Sigmoid colon (tissue), 7 donors: ENCODE results near the gene WIPF3. TPM values are rescaled to one million over a fixed set of nuclear protein-coding genes. Genes with fewer than 3 reads are reported as not detected.

Source experiments
- DNase-seq: peaks from one replicate; pipeline ENCODE4 v3.0.0-alpha.2; 2019
- H3K27ac ChIP-seq, 4 donors: fragments of 200-600 bp; sonication (generic); one replicate each; pipeline ENCODE4 v1.5.1; 2016 to 2019; ENCODE audit warnings: mild to moderate bottlenecking in 1 of 4
- H3K27me3 ChIP-seq, 3 donors: fragments of 200-600 bp; sonication (generic); one replicate each; pipeline ENCODE4 v1.5.1; 2019; ENCODE audit warnings: mild to moderate bottlenecking in 1 of 3
- H3K36me3 ChIP-seq, 4 donors: fragments of 200-600 bp; sonication (generic); one replicate each; pipeline ENCODE4 v1.5.1; 2016 to 2019
- H3K4me1 ChIP-seq, 4 donors: fragments of 200-600 bp; sonication (generic); one replicate each; pipeline ENCODE4 v1.5.1; 2017 to 2019
- H3K4me3 ChIP-seq, 4 donors: fragments of 200-600 bp; sonication (generic); one replicate each; pipeline ENCODE4 v1.5.1; 2017 to 2019; ENCODE audit warnings: mild to moderate bottlenecking in 2 of 4, moderate library complexity in 1 of 4
- H3K9me3 ChIP-seq, 4 donors: fragments of 200-600 bp in 3 of 4; sonication (generic) in 3 of 4; one replicate each; pipeline versions ENCODE4 v1.5.1 to v1.6.1; 2013 to 2019
- EP300 ChIP-seq, 4 donors: sonication (generic); formaldehyde crosslinking; IDR thresholded peaks; one replicate each; pipeline ENCODE4 v1.6.1; 2017; ENCODE audit warnings: antibody characterized with exemption in 4 of 4
- POLR2A ChIP-seq, 2 donors: fragments of 450-650 bp; IDR thresholded peaks; one replicate each; pipeline ENCODE4 v1.6.1; 2016; ENCODE audit warnings: antibody characterized with exemption in 2 of 2, mild to moderate bottlenecking in 2 of 2, moderate library complexity in 2 of 2
- POLR2AphosphoS5 ChIP-seq, 4 donors: sonication (generic); formaldehyde crosslinking; IDR thresholded peaks; one replicate each; pipeline ENCODE4 v1.6.1; 2017; ENCODE audit warnings: antibody characterized with exemption in 4 of 4
- WGBS, 2 donors: extraction: QIAGEN DNeasy Blood & Tissue Kit; methylation state at CpG; one replicate each; pipeline ENCODE4 v1.1.7; 2013; 5-methylcytosine and 5-hydroxymethylcytosine counted together
- intact Hi-C: fragments of 100-400 bp; cut with DNase I; formaldehyde crosslinking; loops from one replicate; pipeline ENCODE4 v1.15.1; 2023
- polyA plus RNA-seq, 3 donors: library from polyadenylated mRNA; stranded (reverse); fragments of 200-250 nt; gene quantifications; one replicate each; pipeline ENCODE4 v1.2.3, GENCODE V29; 2013
- total RNA-seq, 4 donors: library from RNA; depleted of rRNA; stranded (reverse); fragments of >200 nt; gene quantifications; one replicate each; pipeline ENCODE4 v1.1.0, GENCODE V29; 2016
- TF ChIP-seq, protein P1 (sequence below), 4 experiments: fragments of 450-650 bp in 3 of 4; fragments of 200-600 bp in 1 of 4; IDR thresholded peaks; one replicate each; pipeline ENCODE4 v1.5.1; 2016 to 2019; ENCODE audit warnings: antibody characterized with exemption in 4 of 4, mild to moderate bottlenecking in 3 of 4, moderate library complexity in 2 of 4
- donor health status: healthy with polysubstance abuse.
- donor health status: Bipolar disorder and iron deficiency.
- donor health status: healthy.

Gene WIPF3
- total and polyA plus RNA-seq, 7 donors: 0.46 to 4.7 (median 0.71) TPM

DNA sequence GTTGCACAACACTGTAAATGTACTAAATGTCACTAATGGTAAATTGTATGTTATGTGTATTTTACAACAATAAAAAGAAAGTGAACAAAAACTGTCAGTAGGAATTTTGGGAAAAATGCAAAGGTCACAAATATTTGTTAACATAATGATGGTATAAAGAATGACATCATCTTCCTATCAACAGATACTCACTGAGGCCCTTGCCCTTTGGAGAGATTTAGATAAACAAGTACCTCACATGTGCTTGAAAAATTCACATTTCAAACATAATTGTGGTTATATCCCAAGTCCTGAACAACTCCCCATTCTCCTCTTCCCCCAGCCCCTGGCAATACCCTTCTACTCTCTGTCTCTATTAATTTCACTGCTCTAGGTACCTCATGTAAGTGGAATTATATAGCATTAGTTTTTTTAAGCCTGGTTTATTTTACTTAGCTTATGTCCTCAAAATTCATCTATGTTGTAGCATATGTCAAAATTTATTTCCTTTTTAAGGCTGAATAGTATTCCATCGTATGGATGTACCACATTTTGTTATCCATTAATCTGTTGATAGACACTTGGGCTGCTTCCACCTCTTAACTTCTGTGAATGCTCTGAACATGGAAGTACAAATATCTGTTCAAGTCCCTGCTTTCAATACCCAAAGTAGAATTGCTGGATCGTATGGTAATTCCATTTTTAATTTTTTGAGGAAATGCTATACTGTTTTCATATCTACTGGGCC is 90.5 kb downstream of the WIPF3 start:
- WGBS, 2 donors: 96 to 98% methylated on average over 2 of the region's 2 CpGs

DNA sequence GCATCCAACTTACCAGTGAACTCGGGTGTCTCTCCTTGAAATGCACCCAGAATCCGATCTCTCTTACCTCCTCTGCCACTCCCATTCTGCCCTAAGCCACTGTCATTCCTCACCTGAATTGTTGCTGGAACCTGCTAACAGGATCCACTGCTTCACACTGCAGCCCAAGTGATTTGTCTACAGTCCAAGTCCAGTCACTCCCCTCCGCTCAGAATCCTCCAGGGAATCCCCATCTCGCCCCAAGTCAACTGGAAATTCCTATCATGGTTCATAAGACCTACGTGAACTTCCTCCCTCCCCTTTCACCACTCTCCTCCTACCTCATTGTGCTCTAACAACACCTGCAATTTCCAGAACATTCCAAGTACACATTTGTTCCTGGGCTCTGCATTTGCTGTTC is 92.0 kb downstream of the WIPF3 start:
- Histone ChIP-seq H3K4me1 (peaks cover 0 to 18% (median 11%) of the 10 kb centered on the region in 4 donors), H3K27me3 (no peaks in the 10 kb centered on the region), H3K27ac (no peak overlapping the region), H3K36me3 (no peaks in the 10 kb centered on the region), H3K9me3 (peaks cover 0 to 2% (median 0%) of the 10 kb centered on the region in 4 donors), H3K4me3 (no peak overlapping the region)
- WGBS, 2 donors: 72 to 73% methylated on average over 5 of the region's 5 CpGs
- intact Hi-C loops: no loop called here
- TF ChIP-seq POLR2A (IDR thresholded peaks at IDR 0.05) (no peak), POLR2AphosphoS5 (IDR thresholded peaks at IDR 0.05) (no peak), EP300 (IDR thresholded peaks at IDR 0.05) (no peak)
- TF ChIP-seq, protein P1, sequence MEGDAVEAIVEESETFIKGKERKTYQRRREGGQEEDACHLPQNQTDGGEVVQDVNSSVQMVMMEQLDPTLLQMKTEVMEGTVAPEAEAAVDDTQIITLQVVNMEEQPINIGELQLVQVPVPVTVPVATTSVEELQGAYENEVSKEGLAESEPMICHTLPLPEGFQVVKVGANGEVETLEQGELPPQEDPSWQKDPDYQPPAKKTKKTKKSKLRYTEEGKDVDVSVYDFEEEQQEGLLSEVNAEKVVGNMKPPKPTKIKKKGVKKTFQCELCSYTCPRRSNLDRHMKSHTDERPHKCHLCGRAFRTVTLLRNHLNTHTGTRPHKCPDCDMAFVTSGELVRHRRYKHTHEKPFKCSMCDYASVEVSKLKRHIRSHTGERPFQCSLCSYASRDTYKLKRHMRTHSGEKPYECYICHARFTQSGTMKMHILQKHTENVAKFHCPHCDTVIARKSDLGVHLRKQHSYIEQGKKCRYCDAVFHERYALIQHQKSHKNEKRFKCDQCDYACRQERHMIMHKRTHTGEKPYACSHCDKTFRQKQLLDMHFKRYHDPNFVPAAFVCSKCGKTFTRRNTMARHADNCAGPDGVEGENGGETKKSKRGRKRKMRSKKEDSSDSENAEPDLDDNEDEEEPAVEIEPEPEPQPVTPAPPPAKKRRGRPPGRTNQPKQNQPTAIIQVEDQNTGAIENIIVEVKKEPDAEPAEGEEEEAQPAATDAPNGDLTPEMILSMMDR (IDR thresholded peaks at IDR 0.05): no peak
- no peak for DNase-seq

More for the DNA sequence above, 90.5 kb downstream of the WIPF3 start:
- Histone ChIP-seq H3K27me3 (no peaks in the 10 kb centered on the region), H3K27ac (no peak overlapping the region), H3K4me3 (no peak overlapping the region), H3K9me3 (peaks cover 0 to 2% (median 0%) of the 10 kb centered on the region in 4 donors), H3K36me3 (no peaks in the 10 kb centered on the region), H3K4me1 (peaks cover 0 to 18% (median 11%) of the 10 kb centered on the region in 4 donors)
- intact Hi-C loops: no loop called here
- TF ChIP-seq, protein P1 (IDR thresholded peaks at IDR 0.05): no peak
- TF ChIP-seq POLR2A (IDR thresholded peaks at IDR 0.05): no peak
- no peak for TF ChIP-seq EP300 (IDR thresholded peaks at IDR 0.05)
- no peak for TF ChIP-seq POLR2AphosphoS5 (IDR thresholded peaks at IDR 0.05)
- DNase-seq: no peak

DNA sequence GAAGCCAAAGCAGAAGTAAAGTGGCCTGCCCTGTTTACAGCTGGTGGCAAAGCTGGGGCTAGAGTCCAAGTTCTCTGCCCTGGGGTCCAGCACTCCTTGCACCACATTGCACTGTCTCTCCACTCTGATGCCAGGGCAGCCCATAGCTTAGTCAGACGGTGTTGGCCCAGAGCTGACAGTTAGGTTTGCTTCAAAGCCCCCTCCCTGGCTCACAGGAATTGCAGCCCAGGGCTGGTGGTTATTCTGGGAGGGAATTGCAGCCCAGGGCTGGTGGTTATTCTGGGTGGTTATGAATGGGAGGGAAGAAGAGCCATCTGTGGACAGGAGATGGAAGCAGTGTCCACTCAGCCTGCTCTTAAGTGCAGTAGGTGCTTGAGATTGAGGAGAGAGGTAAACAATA is 94.4 kb downstream of the WIPF3 start:
- Histone ChIP-seq H3K27me3 (no peaks in the 10 kb centered on the region), H3K4me1 (peaks cover 0 to 6% (median 0%) of the 10 kb centered on the region in 4 donors), H3K4me3 (no peak overlapping the region), H3K27ac (no peak overlapping the region), H3K36me3 (no peaks in the 10 kb centered on the region), H3K9me3 (peaks cover 0 to 2% (median 1%) of the 10 kb centered on the region in 4 donors)
- TF ChIP-seq POLR2AphosphoS5 (IDR thresholded peaks at IDR 0.05) (no peak), EP300 (IDR thresholded peaks at IDR 0.05) (no peak), POLR2A (IDR thresholded peaks at IDR 0.05) (no peak)
- TF ChIP-seq, protein P1 (IDR thresholded peaks at IDR 0.05): no peak
- 52 to 61% methylated on average over 1 of the region's 1 CpG for WGBS, 2 donors
- DNase-seq: no peak
- intact Hi-C loops: no loop called here

DNA sequence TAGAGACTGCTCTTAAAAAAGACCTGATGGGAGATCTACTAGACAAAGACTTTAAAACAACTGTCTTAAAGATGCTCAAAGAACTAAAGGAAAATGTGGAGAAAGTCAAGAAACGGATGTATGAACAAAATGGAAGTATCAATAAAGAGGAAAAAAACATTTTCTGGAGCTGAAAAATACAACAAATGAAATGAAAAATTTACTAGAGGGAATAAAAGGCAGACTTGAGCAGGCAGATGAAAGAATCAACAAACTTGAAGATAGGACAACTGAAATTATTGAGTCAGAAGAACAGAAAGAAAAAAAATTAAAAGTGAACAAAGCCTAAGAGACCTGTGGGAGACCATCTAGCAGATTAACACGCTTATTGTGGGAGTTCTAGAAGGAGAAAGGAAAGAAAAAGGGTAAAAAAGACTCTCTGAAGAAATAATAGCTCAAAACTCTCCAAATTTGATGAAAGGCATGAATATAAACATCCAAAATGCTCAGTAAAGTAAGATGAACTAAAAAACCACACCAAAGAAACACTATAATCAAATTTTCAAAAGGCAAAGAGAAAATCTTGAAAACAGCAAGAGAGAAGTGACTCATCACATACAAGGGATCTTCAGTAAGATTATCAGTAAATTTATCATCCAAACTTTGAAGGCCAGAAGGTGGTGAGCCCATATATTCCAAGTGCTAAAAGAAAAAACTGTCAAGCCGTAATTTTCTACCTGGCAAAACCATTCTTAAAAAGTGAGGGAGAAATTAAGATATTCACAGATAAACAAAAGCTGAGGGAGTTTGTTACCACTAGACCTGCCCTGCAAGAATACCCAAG is 100.1 kb downstream of the WIPF3 start:
- H3K9me3 ChIP-seq: peaks cover 0 to 10% (median 5%) of the 10 kb centered on the region in 4 donors
- no peak for DNase-seq
- no peaks in the 10 kb centered on the region for H3K27me3 ChIP-seq
- 84 to 94% methylated on average over 3 of the region's 3 CpGs for WGBS, 2 donors
- TF ChIP-seq POLR2A (IDR thresholded peaks at IDR 0.05): no peak
- TF ChIP-seq EP300 (IDR thresholded peaks at IDR 0.05): no peak
- no peak for TF ChIP-seq POLR2AphosphoS5 (IDR thresholded peaks at IDR 0.05)
- TF ChIP-seq, protein P1 (IDR thresholded peaks at IDR 0.05): no peak
- intact Hi-C loops: no loop called here
- H3K4me1 ChIP-seq: no peaks in the 10 kb centered on the region
- no peaks in the 10 kb centered on the region for H3K36me3 ChIP-seq
- H3K4me3 ChIP-seq: no peak overlapping the region
- H3K27ac ChIP-seq: no peak overlapping the region
